HepG2 (cell line): ENCODE results near the gene BABAM1. TPM values are rescaled to one million over a fixed set of nuclear protein-coding genes. Genes with fewer than 3 reads are reported as not detected.

Source experiments
- CCDC6 ChIP-seq: sonication (generic); formaldehyde crosslinking; IDR thresholded peaks from 2 replicates; pipeline ENCODE4 v1.8.1; 2022; ENCODE audit warnings: mild to moderate bottlenecking, missing genetic modification reagents, moderate library complexity
- HNRNPLL ChIP-seq: fragments of 200-400 bp; formaldehyde crosslinking; IDR thresholded peaks from 2 replicates; pipeline ENCODE4 v1.6.1; 2017; ENCODE audit warnings: mild to moderate bottlenecking, low read depth, low read length; ENCODE audit not compliant: poor library complexity, severe bottlenecking
- KLF15 ChIP-seq: sonication (generic); formaldehyde crosslinking; IDR thresholded peaks from 2 replicates; pipeline ENCODE4 v1.8.1; 2023; ENCODE audit warnings: borderline replicate concordance, mild to moderate bottlenecking, inconsistent platforms, missing genetic modification reagents, mixed read lengths
- MZF1 ChIP-seq: sonication (generic); formaldehyde crosslinking; IDR thresholded peaks from 2 replicates; pipeline ENCODE4 v1.8.1; 2023; ENCODE audit warnings: mild to moderate bottlenecking, missing genetic modification reagents, borderline replicate concordance
- NFE2 ChIP-seq: sonication (generic); formaldehyde crosslinking; IDR thresholded peaks from 2 replicates; pipeline ENCODE4 v1.4.0; 2020; ENCODE audit warnings: missing genetic modification reagents
- PRPF4 ChIP-seq: fragments of 200-400 bp; formaldehyde crosslinking; IDR thresholded peaks from 2 replicates; pipeline ENCODE4 v1.6.1; 2016; ENCODE audit warnings: low read length, low read depth; ENCODE audit not compliant: poor library complexity, severe bottlenecking
- SOX5 ChIP-seq: IDR thresholded peaks from 2 replicates; pipeline ENCODE4 v1.6.1; 2016; ENCODE audit warnings: borderline replicate concordance
- TARDBP ChIP-seq: sonication (generic); formaldehyde crosslinking; IDR thresholded peaks from 2 replicates; pipeline ENCODE4 v1.8.0; 2022; ENCODE audit warnings: mild to moderate bottlenecking, missing genetic modification reagents
- ZNF121 ChIP-seq: sonication (generic); formaldehyde crosslinking; IDR thresholded peaks from 2 replicates; pipeline ENCODE4 v1.5.0; 2020; ENCODE audit warnings: mild to moderate bottlenecking, missing genetic modification reagents
- ZNF543 ChIP-seq: sonication (generic); formaldehyde crosslinking; IDR thresholded peaks from 2 replicates; pipeline ENCODE4 v1.4.0; 2020; ENCODE audit warnings: mild to moderate bottlenecking, missing genetic modification reagents
- polyA plus RNA-seq, 8 experiments: library from polyadenylated mRNA; depleted of rRNA in 3 of 8; stranded (reverse) in 7 of 8; unstranded in 1 of 8; fragments of >200 nt; fragmentation: Illumina TruSeq in 4 of 8; extraction: Trizol in 4 of 8; gene quantifications; 2 replicates each; pipeline versions ENCODE4 v1.2.1 to v1.2.3, GENCODE V29; 2011 to 2016; ENCODE audit warnings: low read depth in 4 of 8, missing spikeins in 1 of 8, mixed read lengths in 1 of 8; ENCODE audit not compliant: insufficient read depth in 1 of 8
- total RNA-seq, 5 experiments: library from RNA; depleted of rRNA; stranded (reverse); fragments of >200 nt; fragmentation: Illumina TruSeq; extraction: Trizol; gene quantifications; 2 replicates each; pipeline ENCODE4 v1.2.3, GENCODE V29; 2016; ENCODE audit warnings: low read depth in 1 of 5
- TF ChIP-seq, protein P1 (sequence below): sonication (generic); formaldehyde crosslinking; conservative IDR thresholded peaks from 2 replicates; pipeline ENCODE4 v1.4.0; 2020; ENCODE audit warnings: mild to moderate bottlenecking, missing genetic modification reagents, moderate library complexity
- TF ChIP-seq, protein P2 (sequence below): IDR thresholded peaks from 2 replicates; pipeline ENCODE4 v1.4.0; 2020; ENCODE audit warnings: mild to moderate bottlenecking, missing genetic modification reagents
- TF ChIP-seq, protein P3 (sequence below), 2 experiments: sonication (generic) in 1 of 2; formaldehyde crosslinking in 1 of 2; IDR thresholded peaks; 2 replicates each; pipeline versions ENCODE4 v1.4.0 to v1.6.1; 2018 to 2020; ENCODE audit warnings: missing genetic modification reagents in 2 of 2, borderline replicate concordance in 1 of 2, low read depth in 1 of 2, mild to moderate bottlenecking in 1 of 2, missing biosample characterization in 1 of 2
- TF ChIP-seq, protein P4 (sequence below): sonication (generic); formaldehyde crosslinking; IDR thresholded peaks from 2 replicates; pipeline ENCODE4 v1.9.0; 2021; ENCODE audit warnings: missing genetic modification reagents, borderline replicate concordance
- TF ChIP-seq, protein P5 (sequence below): sonication (generic); formaldehyde crosslinking; IDR thresholded peaks from 2 replicates; pipeline ENCODE4 v1.8.0; 2022; ENCODE audit warnings: missing genetic modification reagents, mild to moderate bottlenecking, moderate library complexity, borderline replicate concordance

The BABAM1 gene
- total and polyA plus RNA-seq, 2 of the 13 experiments (the other 11 are each of a cell fraction or from before 2014, with no cell fraction given): 70.0 to 82.0 TPM

DNA sequence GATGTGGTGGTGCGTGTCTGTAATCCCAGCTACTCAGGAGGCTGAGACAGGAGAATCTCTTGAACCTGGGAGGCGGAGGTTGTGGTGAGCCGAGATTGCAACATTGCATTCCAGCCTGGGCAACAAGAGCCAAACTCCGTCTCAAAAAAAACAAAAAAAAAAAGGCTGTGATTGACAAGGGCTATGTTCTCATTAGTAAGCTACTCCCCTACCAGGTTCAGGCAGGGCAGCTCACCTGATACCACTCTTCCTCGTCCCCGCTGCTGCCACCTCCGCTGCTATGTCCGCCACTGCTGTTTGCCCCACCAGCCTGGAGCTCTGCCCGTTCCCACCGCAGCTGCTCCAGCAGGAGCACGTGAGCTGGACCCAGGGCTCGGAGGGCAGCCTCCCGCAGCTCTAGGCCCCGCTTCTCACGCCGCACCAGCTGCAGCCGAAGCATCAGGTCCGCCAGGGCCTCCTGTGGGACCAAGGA lies 12.1 kb upstream of the BABAM1 start (continued):
- no peak for TF ChIP-seq PRPF4
- peak; percentile 32; the same call in 1 of the 2 replicates for TF ChIP-seq SOX5
- TF ChIP-seq HNRNPLL: peak; percentile 51
- peak; percentile 54; the same call in 1 of the 2 replicates for TF ChIP-seq ZNF543 (CRISPR knock-in tag)
- TF ChIP-seq, protein P1, sequence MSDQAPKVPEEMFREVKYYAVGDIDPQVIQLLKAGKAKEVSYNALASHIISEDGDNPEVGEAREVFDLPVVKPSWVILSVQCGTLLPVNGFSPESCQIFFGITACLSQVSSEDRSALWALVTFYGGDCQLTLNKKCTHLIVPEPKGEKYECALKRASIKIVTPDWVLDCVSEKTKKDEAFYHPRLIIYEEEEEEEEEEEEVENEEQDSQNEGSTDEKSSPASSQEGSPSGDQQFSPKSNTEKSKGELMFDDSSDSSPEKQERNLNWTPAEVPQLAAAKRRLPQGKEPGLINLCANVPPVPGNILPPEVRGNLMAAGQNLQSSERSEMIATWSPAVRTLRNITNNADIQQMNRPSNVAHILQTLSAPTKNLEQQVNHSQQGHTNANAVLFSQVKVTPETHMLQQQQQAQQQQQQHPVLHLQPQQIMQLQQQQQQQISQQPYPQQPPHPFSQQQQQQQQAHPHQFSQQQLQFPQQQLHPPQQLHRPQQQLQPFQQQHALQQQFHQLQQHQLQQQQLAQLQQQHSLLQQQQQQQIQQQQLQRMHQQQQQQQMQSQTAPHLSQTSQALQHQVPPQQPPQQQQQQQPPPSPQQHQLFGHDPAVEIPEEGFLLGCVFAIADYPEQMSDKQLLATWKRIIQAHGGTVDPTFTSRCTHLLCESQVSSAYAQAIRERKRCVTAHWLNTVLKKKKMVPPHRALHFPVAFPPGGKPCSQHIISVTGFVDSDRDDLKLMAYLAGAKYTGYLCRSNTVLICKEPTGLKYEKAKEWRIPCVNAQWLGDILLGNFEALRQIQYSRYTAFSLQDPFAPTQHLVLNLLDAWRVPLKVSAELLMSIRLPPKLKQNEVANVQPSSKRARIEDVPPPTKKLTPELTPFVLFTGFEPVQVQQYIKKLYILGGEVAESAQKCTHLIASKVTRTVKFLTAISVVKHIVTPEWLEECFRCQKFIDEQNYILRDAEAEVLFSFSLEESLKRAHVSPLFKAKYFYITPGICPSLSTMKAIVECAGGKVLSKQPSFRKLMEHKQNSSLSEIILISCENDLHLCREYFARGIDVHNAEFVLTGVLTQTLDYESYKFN (CRISPR knock-in tag): peak; percentile 32; the same call in 1 of the 2 replicates
- TF ChIP-seq, protein P2, sequence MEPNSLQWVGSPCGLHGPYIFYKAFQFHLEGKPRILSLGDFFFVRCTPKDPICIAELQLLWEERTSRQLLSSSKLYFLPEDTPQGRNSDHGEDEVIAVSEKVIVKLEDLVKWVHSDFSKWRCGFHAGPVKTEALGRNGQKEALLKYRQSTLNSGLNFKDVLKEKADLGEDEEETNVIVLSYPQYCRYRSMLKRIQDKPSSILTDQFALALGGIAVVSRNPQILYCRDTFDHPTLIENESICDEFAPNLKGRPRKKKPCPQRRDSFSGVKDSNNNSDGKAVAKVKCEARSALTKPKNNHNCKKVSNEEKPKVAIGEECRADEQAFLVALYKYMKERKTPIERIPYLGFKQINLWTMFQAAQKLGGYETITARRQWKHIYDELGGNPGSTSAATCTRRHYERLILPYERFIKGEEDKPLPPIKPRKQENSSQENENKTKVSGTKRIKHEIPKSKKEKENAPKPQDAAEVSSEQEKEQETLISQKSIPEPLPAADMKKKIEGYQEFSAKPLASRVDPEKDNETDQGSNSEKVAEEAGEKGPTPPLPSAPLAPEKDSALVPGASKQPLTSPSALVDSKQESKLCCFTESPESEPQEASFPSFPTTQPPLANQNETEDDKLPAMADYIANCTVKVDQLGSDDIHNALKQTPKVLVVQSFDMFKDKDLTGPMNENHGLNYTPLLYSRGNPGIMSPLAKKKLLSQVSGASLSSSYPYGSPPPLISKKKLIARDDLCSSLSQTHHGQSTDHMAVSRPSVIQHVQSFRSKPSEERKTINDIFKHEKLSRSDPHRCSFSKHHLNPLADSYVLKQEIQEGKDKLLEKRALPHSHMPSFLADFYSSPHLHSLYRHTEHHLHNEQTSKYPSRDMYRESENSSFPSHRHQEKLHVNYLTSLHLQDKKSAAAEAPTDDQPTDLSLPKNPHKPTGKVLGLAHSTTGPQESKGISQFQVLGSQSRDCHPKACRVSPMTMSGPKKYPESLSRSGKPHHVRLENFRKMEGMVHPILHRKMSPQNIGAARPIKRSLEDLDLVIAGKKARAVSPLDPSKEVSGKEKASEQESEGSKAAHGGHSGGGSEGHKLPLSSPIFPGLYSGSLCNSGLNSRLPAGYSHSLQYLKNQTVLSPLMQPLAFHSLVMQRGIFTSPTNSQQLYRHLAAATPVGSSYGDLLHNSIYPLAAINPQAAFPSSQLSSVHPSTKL: peak; percentile 37; the same call in 1 of the 2 replicates
- TF ChIP-seq, protein P3, sequence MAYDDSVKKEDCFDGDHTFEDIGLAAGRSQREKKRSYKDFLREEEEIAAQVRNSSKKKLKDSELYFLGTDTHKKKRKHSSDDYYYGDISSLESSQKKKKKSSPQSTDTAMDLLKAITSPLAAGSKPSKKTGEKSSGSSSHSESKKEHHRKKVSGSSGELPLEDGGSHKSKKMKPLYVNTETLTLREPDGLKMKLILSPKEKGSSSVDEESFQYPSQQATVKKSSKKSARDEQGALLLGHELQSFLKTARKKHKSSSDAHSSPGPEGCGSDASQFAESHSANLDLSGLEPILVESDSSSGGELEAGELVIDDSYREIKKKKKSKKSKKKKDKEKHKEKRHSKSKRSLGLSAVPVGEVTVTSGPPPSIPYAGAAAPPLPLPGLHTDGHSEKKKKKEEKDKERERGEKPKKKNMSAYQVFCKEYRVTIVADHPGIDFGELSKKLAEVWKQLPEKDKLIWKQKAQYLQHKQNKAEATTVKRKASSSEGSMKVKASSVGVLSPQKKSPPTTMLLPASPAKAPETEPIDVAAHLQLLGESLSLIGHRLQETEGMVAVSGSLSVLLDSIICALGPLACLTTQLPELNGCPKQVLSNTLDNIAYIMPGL (CRISPR knock-in tag; IDR thresholded peaks at IDR 0.05; ENCODE audit: borderline replicate concordance in 1 of 2, low read depth in 1 of 2): no peak
- TF ChIP-seq NFE2 (CRISPR knock-in tag): no peak
- TF ChIP-seq ZNF121 (CRISPR knock-in tag): peak; percentile 61
- 0 out of 2 replicates have a peak, but pooled peaks have one; percentile 42 for TF ChIP-seq CCDC6 (CRISPR knock-in tag)
- no peak for TF ChIP-seq KLF15 (CRISPR knock-in tag)
- TF ChIP-seq TARDBP (CRISPR knock-in tag): peak; percentile 33; the same call in 1 of the 2 replicates
- no peak for TF ChIP-seq MZF1 (CRISPR knock-in tag)
- TF ChIP-seq, protein P4, sequence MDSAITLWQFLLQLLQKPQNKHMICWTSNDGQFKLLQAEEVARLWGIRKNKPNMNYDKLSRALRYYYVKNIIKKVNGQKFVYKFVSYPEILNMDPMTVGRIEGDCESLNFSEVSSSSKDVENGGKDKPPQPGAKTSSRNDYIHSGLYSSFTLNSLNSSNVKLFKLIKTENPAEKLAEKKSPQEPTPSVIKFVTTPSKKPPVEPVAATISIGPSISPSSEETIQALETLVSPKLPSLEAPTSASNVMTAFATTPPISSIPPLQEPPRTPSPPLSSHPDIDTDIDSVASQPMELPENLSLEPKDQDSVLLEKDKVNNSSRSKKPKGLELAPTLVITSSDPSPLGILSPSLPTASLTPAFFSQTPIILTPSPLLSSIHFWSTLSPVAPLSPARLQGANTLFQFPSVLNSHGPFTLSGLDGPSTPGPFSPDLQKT (CRISPR knock-in tag): no peak
- TF ChIP-seq, protein P5, sequence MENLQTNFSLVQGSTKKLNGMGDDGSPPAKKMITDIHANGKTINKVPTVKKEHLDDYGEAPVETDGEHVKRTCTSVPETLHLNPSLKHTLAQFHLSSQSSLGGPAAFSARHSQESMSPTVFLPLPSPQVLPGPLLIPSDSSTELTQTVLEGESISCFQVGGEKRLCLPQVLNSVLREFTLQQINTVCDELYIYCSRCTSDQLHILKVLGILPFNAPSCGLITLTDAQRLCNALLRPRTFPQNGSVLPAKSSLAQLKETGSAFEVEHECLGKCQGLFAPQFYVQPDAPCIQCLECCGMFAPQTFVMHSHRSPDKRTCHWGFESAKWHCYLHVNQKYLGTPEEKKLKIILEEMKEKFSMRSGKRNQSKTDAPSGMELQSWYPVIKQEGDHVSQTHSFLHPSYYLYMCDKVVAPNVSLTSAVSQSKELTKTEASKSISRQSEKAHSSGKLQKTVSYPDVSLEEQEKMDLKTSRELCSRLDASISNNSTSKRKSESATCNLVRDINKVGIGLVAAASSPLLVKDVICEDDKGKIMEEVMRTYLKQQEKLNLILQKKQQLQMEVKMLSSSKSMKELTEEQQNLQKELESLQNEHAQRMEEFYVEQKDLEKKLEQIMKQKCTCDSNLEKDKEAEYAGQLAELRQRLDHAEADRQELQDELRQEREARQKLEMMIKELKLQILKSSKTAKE (CRISPR knock-in tag): no peak
